ENCODE results near the gene TBXA2R.
"Not testable (repeated sequence)": the region's sequence is repeated elsewhere in the genome, so short reads cannot be mapped to it uniquely, and the experiment has no call there.

TBXA2R gene

GRCh38 chr19:3604227-3604986 is 2.3 kb downstream of the TBXA2R start:
- no peak for DNase-seq

DNA sequence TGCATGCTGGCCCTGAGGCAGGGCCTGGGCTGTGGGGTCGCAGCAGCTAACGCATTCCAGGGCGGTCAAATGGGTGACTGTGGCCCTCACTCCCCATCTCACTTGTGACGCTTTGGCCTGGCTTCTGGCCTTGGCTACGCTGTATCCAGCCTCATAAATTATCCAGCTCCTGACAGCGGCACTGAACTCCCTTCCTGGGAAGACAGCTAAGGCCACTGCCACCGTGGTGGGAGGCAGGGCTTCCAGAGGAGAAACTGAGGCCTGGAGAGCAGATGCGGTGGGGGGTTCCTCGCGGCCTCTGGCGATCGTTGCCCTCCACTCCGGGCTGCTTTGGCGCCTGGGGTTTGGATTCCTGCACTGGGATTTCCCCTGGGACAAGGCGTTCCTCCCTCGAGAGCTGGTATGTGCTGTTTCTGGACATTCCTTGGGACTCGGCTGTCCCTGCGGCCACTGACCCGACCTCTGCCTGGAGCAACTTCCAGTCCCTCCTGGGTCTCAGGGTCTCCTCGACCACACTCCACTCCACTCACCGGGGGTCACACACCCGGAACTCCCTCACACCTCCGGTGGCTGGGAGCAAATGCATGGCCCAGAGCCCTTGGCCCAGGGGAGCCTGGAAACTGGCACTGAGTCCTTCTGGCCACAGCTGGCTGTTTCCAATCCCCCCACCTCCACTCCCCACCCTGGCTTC is 3.4 kb downstream of the TBXA2R start:
- no peak for DNase-seq

DNA sequence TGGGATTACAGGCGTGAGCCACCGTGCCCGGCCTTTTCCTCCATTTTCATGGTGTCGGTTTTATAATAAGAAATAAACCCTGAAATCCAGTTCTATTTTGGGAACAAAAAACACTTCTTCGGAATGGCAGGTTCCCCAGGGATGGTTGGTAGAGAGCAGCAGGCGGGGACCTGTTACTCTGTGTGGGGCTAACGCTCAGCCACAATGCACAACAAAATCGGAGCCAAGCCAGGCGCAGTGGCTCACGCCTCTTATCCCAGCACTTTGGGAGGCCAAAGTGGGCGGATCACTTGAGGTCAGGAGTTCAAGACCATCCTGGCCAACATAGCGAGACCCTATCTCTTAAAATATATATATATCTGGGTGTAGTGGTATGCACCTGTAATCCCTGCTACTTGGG is 5.7 kb downstream of the TBXA2R start:
- no peak for DNase-seq

- no peak for DNase-seq
Observed at GRCh38 chr19:3599776-3600187, 6.9 kb downstream of the TBXA2R start.

DNA sequence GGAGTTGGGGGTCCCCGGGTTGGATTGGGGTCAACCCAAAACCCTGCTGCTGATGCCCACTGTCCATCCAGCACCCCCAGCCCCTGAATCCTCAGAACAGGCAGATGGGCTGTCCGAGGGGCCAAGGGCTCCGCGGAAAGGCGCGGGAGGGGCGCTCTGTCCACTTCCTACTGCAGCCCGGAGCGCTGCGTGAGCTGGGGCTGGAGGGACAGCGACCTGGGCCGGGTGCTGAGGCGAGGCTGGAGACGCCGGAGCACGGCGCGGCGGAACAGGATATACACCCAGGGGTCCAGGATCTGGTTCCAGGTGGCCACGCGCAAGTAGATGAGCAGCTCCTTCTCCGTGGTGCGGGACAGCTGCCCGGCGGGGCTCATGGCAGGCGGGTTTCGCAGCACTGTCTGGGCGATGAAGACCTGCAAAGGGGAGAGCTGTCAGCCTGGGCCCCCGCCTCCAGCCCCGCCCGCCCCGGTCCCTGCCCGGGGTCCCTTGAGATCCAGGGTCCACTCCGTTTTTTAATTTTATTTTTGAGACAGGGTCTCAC is 11.1 kb downstream of the TBXA2R start:
- no peak for DNase-seq

DNA sequence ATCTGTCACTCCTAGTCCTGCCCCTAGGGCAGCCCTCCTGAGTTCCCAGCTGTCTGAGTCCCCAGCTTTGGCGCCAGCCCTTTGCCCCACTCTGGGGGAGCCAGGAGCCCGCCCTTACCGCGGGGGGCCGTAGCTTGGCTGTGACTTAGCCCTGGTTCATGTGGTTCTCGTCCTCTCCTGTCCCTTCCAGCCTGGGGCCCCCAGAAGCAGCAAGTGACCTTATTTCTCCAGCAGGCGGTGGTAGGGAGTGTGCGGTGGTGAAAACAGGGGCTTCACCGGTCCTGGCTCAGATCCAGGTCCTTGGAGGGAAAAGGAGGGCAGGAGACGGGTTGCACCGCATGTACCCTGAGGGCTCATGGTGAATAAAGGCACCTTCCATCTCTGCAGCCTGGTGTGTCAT is 13.5 kb downstream of the TBXA2R start:
- no peak for DNase-seq

DNA sequence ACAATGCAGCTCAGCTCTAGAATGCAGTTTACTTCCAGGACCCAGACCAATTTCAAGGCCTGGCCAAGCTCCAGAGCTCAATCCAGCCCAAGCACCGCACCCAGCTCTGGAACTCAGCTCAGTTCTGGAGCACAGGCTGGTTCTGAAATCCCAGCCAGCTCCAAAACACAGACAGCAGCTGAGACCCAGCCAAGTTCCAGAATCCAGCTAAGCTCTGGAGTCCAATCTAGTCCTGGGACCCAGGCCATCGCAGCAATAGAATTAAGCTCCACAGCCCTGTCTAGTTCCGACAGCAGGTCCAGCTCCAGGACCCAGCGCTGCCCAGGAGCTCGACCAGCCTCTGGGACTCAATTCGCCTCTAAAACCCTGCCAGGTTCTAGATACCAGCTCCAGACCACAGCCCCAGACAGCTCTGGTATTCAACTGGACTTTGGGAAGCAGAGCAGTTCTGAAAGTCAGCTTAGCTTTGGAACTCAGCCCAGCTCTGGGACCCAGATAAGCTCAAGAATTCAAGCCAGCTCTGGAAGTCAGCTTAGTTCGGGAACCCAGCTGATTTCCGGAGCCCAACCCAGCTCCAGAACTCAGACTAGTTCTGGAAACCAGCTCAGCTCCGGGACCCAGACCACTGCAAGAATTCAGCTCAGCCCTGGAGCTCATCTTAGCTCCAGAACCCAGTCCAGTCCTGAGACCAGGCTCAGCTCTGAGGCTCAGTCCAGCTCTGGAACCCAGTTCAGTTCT is 14.6 kb downstream of the TBXA2R start:
- no peak for DNase-seq

GRCh38 chr19:3590991-3591659 is 15.6 kb downstream of the TBXA2R start:
- no peak for DNase-seq

DNA sequence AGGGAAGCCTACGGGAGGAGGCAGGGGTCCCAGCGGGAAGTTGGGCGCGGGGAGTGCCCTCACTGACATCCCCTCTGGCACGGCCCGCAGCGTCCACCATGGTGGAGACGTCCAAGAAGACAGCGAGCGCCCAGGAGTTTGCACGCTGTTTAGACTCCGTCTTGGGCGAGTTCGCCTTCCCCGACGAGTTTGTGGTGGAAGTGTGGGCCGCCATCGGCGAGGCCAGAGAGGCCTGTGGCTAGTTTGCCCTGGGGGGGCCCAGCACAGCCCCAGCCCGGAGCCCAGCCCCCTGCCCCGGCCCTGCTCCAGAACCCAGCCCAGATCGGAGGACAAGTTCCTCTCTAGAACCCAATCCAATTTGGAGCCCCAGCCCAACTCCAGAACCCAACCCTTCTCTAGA is 16.7 kb downstream of the TBXA2R start:
- no peak for DNase-seq

DNA sequence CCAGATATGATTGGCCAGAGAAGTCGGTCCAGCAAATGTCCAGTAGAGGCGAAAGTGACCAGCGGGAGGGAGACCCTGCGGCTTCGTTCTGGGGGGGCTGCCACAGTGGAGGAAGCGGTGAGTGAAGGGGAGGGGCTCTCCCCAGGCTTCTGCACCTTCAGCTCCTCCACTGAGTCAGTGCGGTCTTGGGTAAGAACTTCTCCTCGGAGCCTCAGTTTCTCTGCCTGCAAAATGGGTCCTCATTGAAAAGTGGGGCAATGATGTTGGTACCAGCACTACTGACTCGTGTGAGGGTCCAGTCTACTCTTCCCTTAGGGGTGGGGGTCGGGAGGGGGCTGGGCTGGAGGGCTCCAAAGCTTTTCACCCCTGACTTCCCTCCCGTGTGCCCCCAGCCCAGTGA is 17.2 kb downstream of the TBXA2R start:
- no peak for DNase-seq

GRCh38 chr19:3586707-3587346 is 19.8 kb downstream of the TBXA2R start:
- DNase-seq: no peak

GRCh38 chr19:3586127-3586626 is 20.5 kb downstream of the TBXA2R start:
- DNase-seq: peak; percentile 63

GRCh38 chr19:3585301-3586126 is 21.2 kb downstream of the TBXA2R start, which contains the start of gene GIPC3:
GIPC3 (plus strand) TSS chr19:3585478; CDS start chr19:3585598, 120 bp downstream.
- DNase-seq: peak; percentile 36

DNA sequence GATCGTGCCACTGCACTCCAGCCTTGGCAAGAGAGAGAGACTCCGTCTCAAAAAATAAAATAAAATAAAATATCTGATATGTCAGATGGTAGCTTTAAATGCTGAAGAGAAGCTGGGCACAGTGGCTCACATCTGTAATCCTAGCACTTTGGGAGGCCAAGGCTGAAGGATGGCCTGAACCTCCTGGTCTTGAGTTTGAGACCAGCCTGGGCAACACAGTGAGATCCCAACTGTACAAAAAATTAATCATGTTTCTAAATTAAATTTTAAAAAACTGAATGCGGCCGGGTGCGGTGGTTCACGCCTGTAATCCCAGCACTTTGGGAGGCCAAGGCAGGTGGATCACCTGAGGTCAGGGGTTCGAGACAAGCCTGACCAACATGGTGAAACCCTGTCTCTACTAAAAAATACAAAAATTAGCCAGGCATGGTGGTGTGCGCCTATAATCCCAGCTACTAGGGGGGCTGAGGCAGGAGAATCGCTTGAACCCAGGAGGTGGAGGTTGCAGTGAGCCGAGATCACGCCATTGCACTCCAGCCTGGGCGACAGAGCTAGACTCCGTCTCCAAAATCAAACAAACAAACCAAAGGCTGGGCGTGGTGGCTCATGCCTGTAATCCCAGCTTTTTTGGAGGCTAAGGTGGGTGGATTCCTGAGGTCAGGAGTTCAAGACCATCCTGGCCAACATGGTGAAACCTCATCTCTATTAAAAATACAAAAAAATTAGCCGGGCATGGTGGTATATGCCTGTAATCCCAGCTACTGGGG is 22.5 kb downstream of the TBXA2R start:
- not testable (repeated sequence) for DNase-seq

- not testable (repeated sequence) for DNase-seq
Observed at GRCh38 chr19:3581792-3582191, 24.9 kb downstream of the TBXA2R start.

DNA sequence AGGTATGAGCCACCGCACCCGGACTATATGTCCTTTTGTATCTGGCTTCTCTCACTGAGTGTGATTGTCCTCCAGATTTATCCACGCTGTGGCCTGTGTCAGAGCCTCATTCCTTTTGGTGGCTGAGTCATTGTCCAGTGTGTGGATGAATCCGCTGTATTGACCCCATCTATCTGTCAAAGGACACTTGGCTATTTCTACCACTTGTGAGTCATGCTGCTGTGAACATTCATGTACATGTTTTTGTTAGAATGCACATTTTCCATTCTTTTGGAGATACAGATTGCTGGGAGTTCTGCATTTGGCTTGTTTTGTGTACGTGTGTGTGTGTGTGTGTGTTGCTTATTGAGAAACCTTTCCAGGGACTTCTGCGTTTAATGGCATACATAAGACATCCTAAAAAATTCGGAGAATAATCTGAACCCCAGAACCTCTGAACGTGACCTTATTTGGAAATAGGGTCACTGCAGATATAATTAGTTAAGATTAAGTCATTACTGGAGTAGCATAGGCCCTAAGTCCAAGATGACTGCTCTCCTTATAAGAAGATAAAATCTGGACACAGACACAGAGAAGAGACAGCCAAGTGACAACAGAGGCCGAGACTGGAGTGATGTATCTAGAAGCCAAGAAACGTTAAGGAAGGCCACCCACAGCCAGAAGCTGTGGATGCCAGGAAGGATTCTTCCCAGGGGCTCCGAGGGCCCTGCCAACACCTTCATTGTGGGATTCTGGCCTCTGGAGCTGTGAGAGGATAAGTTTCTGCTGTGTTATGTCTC is 26.3 kb downstream of the TBXA2R start:
- DNase-seq: no peak

DNA sequence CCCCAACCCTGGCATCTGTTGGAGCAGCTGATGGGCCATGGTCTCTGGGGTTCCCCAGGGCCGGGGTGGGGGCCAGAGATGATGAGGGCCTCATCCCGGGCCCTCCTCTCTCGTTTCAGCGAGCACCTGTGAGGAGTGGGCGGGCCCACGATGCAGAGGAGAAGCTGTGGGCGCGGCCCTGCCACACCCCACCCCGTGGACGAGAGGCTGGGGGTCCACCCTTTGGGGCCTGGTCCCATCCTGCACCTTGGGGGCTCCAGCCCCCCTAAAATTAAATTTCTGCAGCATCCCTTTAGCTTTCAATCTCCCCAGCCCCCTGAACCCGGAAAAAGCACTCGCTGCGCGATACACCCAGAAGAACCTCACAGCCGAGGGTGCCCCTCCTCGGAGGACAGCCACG is 28.3 kb downstream of the TBXA2R start:
- DNase-seq: no peak

DNA sequence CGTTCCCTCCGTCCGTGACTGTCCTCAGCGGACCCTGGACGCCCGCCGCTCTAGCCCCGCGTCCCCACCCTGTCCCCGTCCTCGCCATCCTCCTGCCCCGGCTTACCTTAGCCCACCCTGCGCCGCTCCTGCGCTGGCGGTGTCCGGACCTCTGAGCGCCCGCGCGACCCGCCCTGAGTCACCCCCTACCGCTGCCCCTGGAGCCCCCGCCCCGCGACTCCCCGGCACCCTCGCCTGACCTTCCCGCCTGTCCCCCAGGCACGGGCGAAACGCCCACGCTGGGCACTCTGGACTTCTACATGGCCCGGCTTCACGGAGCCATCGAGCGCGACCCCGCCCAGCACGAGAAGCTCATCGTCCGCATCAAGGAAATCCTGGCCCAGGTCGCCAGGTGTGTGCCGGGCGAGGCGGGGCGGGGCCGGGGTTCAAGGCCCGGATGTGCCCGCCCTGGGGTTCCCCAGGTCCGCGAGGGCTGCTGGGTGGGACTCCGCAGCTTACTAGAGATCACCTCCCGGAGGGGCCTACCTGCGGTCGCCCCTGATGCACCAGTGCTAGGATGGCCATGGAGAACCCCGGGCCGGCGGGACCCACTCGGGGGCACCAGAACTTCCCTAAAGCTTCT is 28.8 kb downstream of the TBXA2R start:
- DNase-seq: no peak
